HL-60/S4 treated with retinoic acid at 250 ng/mL for 4 days and 3 days (cell line): ENCODE measurements around the gene ZSCAN22.
"Not testable (repeated sequence)": the region's sequence is repeated elsewhere in the genome, so short reads cannot be mapped to it uniquely, and the experiment has no call there.

Experiments used
- in situ Hi-C: fragments of 300-500 bp; cut with MboI; formaldehyde crosslinking; loops from 2 replicates; pipeline ENCODE4 v1.7.0; 2022; ENCODE audit warnings: low sequenced_read_pairs

The ZSCAN22 gene

GRCh38 chr19:58326914-58327726 is at the start of gene ZSCAN22:
Gene ZSCAN22, plus strand, starts transcription at chr19:58326994. Its CDS starts 7,809 bp downstream, at chr19:58334803.
- in situ Hi-C loops = no loop called here

GRCh38 chr19:58277197-58277596 is 49.6 kb upstream of the ZSCAN22 start:
- in situ Hi-C loops = no loop called here

GRCh38 chr19:58277748-58278540 is 48.9 kb upstream of the ZSCAN22 start:
- in situ Hi-C loops = no loop called here

- in situ Hi-C loops = no loop called here
These were observed 48.2 kb upstream of the ZSCAN22 start, which contains the start of gene ZNF8 for GRCh38 chr19:58278541-58279041. Gene ZNF8, plus strand, starts transcription at chr19:58278955. Its CDS starts 127 bp downstream, at chr19:58279082.

GRCh38 chr19:58279042-58279924 is 47.5 kb upstream of the ZSCAN22 start:
- in situ Hi-C loops = no loop called here

- in situ Hi-C loops = no loop called here
These were observed 46.9 kb upstream of the ZSCAN22 start for GRCh38 chr19:58279925-58280316.

GRCh38 chr19:58284199-58284598 is 42.6 kb upstream of the ZSCAN22 start:
- in situ Hi-C loops = no loop called here

- in situ Hi-C loops = no loop called here
These were observed 34.9 kb upstream of the ZSCAN22 start for GRCh38 chr19:58291943-58292342.

- in situ Hi-C loops = no loop called here
These were observed 31.9 kb upstream of the ZSCAN22 start for GRCh38 chr19:58294743-58295374.

- in situ Hi-C loops = no loop called here
These were observed 30.7 kb upstream of the ZSCAN22 start for GRCh38 chr19:58296104-58296503.

- in situ Hi-C loops = no loop called here
These were observed 26.2 kb upstream of the ZSCAN22 start for GRCh38 chr19:58300620-58301019.

GRCh38 chr19:58304255-58304654 is 22.5 kb upstream of the ZSCAN22 start:
- in situ Hi-C loops = no loop called here

GRCh38 chr19:58304748-58305064 is 22.1 kb upstream of the ZSCAN22 start:
- in situ Hi-C loops = no loop called here

GRCh38 chr19:58305065-58305931 is 21.5 kb upstream of the ZSCAN22 start, which contains the start of gene ERVK3-1:
Gene ERVK3-1, plus strand, starts transcription at chr19:58305377. Its CDS starts 6,792 bp downstream, at chr19:58312169.
- in situ Hi-C loops = no loop called here

- in situ Hi-C loops = no loop called here
These were observed 20.9 kb upstream of the ZSCAN22 start for GRCh38 chr19:58305932-58306323.

GRCh38 chr19:58307736-58308135 is 19.1 kb upstream of the ZSCAN22 start:
- in situ Hi-C loops = no loop called here

GRCh38 chr19:58310685-58311084 is 16.1 kb upstream of the ZSCAN22 start:
- in situ Hi-C loops = not testable (repeated sequence)

GRCh38 chr19:58311345-58311865 is 15.4 kb upstream of the ZSCAN22 start:
- in situ Hi-C loops = no loop called here

GRCh38 chr19:58315580-58315979 is 11.2 kb upstream of the ZSCAN22 start:
- in situ Hi-C loops = no loop called here
